Neural cell (in vitro differentiated cells): ENCODE measurements around the gene EFCAB8.

Experiments used
- EP300 ChIP-seq: fragments of 450-650 bp; conservative IDR thresholded peaks from 2 replicates; pipeline ENCODE4 v1.6.1; 2014; ENCODE audit warnings: antibody characterized with exemption, mild to moderate bottlenecking, moderate library complexity; ENCODE audit not compliant: poor library complexity, severe bottlenecking
- EZH2 ChIP-seq: fragments of 200-600, 300-800 bp; shearing (Covaris generic), sonication (generic); IDR thresholded peaks from 2 replicates; pipeline ENCODE4 v1.6.1; 2014; ENCODE audit warnings: antibody characterized with exemption, low read length, borderline replicate concordance, mild to moderate bottlenecking; ENCODE audit not compliant: insufficient read depth, poor library complexity, severe bottlenecking
- MXI1 ChIP-seq: fragments of 450-650 bp; conservative IDR thresholded peaks from 2 replicates; pipeline ENCODE4 v1.6.1; 2014; ENCODE audit warnings: antibody characterized with exemption, mild to moderate bottlenecking; ENCODE audit not compliant: poor library complexity, severe bottlenecking
- POLR2AphosphoS5 ChIP-seq: IDR thresholded peaks from 2 replicates; pipeline ENCODE4 v1.6.1; 2012
- RAD21 ChIP-seq: fragments of 450-650 bp; conservative IDR thresholded peaks from 2 replicates; pipeline ENCODE4 v1.6.1; 2014; ENCODE audit warnings: antibody characterized with exemption, mild to moderate bottlenecking, moderate library complexity
- SMC3 ChIP-seq: fragments of 450-650 bp; conservative IDR thresholded peaks from 2 replicates; pipeline ENCODE4 v1.6.1; 2014; ENCODE audit warnings: antibody characterized with exemption, mild to moderate bottlenecking, moderate library complexity; ENCODE audit not compliant: poor library complexity
- TAF1 ChIP-seq: IDR thresholded peaks from 2 replicates; pipeline ENCODE4 v1.6.1; 2012; ENCODE audit warnings: low read depth
- TF ChIP-seq, protein P1 (sequence below): fragments of 450-650 bp; IDR thresholded peaks from 2 replicates; pipeline ENCODE4 v1.5.1; 2014; ENCODE audit warnings: antibody characterized with exemption, mild to moderate bottlenecking, moderate library complexity; ENCODE audit not compliant: poor library complexity, severe bottlenecking
- TF ChIP-seq, protein P2 (sequence below): IDR thresholded peaks from 2 replicates; pipeline ENCODE4 v1.6.1; 2012; ENCODE audit warnings: borderline replicate concordance

DNA sequence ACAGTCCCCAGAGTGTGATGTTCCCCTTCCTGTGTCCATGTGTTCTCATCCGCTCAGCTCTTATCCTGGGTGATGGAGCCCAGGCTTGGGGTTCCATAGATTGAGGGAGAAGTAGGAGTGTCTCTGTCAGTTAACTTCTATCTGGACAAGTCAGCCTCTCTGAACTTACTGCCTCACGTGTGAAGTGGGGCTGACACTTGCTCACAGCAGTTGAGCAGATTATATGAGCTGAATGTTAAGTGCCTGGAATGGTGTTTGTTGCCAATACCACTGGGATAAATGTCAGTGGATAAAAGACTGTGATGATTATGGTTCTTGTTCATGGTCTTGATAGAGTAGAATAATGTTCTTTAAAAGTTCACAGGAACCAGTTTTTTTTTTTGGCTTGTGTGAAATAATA, 17.1 kb upstream of the EFCAB8 start:
- TF ChIP-seq, protein P1, sequence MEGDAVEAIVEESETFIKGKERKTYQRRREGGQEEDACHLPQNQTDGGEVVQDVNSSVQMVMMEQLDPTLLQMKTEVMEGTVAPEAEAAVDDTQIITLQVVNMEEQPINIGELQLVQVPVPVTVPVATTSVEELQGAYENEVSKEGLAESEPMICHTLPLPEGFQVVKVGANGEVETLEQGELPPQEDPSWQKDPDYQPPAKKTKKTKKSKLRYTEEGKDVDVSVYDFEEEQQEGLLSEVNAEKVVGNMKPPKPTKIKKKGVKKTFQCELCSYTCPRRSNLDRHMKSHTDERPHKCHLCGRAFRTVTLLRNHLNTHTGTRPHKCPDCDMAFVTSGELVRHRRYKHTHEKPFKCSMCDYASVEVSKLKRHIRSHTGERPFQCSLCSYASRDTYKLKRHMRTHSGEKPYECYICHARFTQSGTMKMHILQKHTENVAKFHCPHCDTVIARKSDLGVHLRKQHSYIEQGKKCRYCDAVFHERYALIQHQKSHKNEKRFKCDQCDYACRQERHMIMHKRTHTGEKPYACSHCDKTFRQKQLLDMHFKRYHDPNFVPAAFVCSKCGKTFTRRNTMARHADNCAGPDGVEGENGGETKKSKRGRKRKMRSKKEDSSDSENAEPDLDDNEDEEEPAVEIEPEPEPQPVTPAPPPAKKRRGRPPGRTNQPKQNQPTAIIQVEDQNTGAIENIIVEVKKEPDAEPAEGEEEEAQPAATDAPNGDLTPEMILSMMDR, result no peak
- no peak for TF ChIP-seq POLR2AphosphoS5
- TF ChIP-seq, protein P2, sequence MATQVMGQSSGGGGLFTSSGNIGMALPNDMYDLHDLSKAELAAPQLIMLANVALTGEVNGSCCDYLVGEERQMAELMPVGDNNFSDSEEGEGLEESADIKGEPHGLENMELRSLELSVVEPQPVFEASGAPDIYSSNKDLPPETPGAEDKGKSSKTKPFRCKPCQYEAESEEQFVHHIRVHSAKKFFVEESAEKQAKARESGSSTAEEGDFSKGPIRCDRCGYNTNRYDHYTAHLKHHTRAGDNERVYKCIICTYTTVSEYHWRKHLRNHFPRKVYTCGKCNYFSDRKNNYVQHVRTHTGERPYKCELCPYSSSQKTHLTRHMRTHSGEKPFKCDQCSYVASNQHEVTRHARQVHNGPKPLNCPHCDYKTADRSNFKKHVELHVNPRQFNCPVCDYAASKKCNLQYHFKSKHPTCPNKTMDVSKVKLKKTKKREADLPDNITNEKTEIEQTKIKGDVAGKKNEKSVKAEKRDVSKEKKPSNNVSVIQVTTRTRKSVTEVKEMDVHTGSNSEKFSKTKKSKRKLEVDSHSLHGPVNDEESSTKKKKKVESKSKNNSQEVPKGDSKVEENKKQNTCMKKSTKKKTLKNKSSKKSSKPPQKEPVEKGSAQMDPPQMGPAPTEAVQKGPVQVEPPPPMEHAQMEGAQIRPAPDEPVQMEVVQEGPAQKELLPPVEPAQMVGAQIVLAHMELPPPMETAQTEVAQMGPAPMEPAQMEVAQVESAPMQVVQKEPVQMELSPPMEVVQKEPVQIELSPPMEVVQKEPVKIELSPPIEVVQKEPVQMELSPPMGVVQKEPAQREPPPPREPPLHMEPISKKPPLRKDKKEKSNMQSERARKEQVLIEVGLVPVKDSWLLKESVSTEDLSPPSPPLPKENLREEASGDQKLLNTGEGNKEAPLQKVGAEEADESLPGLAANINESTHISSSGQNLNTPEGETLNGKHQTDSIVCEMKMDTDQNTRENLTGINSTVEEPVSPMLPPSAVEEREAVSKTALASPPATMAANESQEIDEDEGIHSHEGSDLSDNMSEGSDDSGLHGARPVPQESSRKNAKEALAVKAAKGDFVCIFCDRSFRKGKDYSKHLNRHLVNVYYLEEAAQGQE, result no peak
- no peak for TF ChIP-seq SMC3
- no peak for TF ChIP-seq EZH2
- no peak for TF ChIP-seq TAF1
- TF ChIP-seq MXI1, result no peak
- no peak for TF ChIP-seq EP300
- TF ChIP-seq RAD21, result no peak
